Natural killer cell (primary cell): ENCODE results near the gene ACBD4. TPM values are rescaled to one million over a fixed set of nuclear protein-coding genes. Genes with fewer than 3 reads are reported as not detected.

Source experiments
- ATAC-seq, 3 donors: fragments of 150-1000 bp in 2 of 3; fragments of 200-7000 bp in 1 of 3; cut with Tn5 transposase; 1 replicate in 1 of 3; 2 replicates in 2 of 3; pipeline ENCODE4 v1.10.0; 2021; ENCODE audit warnings: mild to moderate bottlenecking in 2 of 3, moderate library complexity in 2 of 3
- DNase-seq, 2 donors: peaks; one replicate each; pipeline versions ENCODE4 v3.0.0 to v3.0.0-alpha.2; 2013 to 2021; ENCODE audit warnings: mixed read lengths in 1 of 2
- H3K27ac ChIP-seq: one replicate; pipeline ENCODE4 v1.5.1; 2013; ENCODE audit warnings: mild to moderate bottlenecking, low read length
- H3K27me3 ChIP-seq: one replicate; pipeline ENCODE4 v1.6.1; 2013; ENCODE audit warnings: low read length; ENCODE audit not compliant: control insufficient read depth, insufficient read depth
- H3K36me3 ChIP-seq: one replicate; pipeline ENCODE4 v1.6.1; 2013; ENCODE audit warnings: low read length; ENCODE audit not compliant: control insufficient read depth, insufficient read depth
- H3K4me1 ChIP-seq: one replicate; pipeline ENCODE4 v1.6.1; 2013; ENCODE audit warnings: low read length; ENCODE audit not compliant: control insufficient read depth, insufficient read depth
- H3K4me3 ChIP-seq: one replicate; pipeline ENCODE4 v1.5.1; 2013; ENCODE audit warnings: low read length
- H3K9me3 ChIP-seq: one replicate; pipeline ENCODE4 v1.6.1; 2013; ENCODE audit warnings: low read length; ENCODE audit not compliant: control insufficient read depth, insufficient read depth
- H3K27ac Mint-ChIP-seq, 2 donors: one replicate each; pipeline ENCODE4 v1.8.0; 2022; ENCODE audit warnings: mild to moderate bottlenecking in 2 of 2, mixed read lengths in 2 of 2, moderate library complexity in 1 of 2
- H3K27me3 Mint-ChIP-seq, 2 donors: one replicate each; pipeline ENCODE4 v1.8.0; 2022; ENCODE audit warnings: low read depth in 2 of 2, mixed read lengths in 2 of 2
- H3K36me3 Mint-ChIP-seq: one replicate; pipeline ENCODE4 v1.8.0; 2022; ENCODE audit warnings: mixed read lengths
- H3K4me1 Mint-ChIP-seq, 2 donors: one replicate each; pipeline ENCODE4 v1.8.0; 2022; ENCODE audit warnings: mixed read lengths in 2 of 2
- H3K4me3 Mint-ChIP-seq: one replicate; pipeline ENCODE4 v1.8.0; 2022; ENCODE audit warnings: mild to moderate bottlenecking, moderate library complexity, mixed read lengths
- H3K9me3 Mint-ChIP-seq, 2 donors: one replicate each; pipeline ENCODE4 v1.8.0; 2022; ENCODE audit warnings: mixed read lengths in 2 of 2
- CTCF ChIP-seq: fragments of 200-600 bp; IDR thresholded peaks from one replicate; pipeline ENCODE4 v1.8.0; 2022; ENCODE audit warnings: antibody characterized with exemption
- WGBS: methylation state at CpG from one replicate; pipeline ENCODE4 v1.1.7; 2013; ENCODE audit warnings: missing lambda C conversion rate; ENCODE audit not compliant: insufficient coverage; 5-methylcytosine and 5-hydroxymethylcytosine counted together
- intact Hi-C: fragments of 100-400 bp; cut with micrococcal nuclease; formaldehyde crosslinking; loops from one replicate; pipeline ENCODE4 v1.14.2; 2022
- total RNA-seq, 4 donors: library from RNA; stranded (reverse); fragments of 120-200 nt in 1 of 4; gene quantifications; one replicate each; pipeline versions ENCODE4 v1.2.3 to v1.2.4, GENCODE V29; 2013 to 2022

ACBD4 gene
- total RNA-seq, 3 donors from 2014 or later (not counting 1 experiment from before 2014, with no cell fraction given) = 12.0 to 15.9 (median 14.2) TPM

GRCh38 chr17:45128989-45129388 is 6.5 kb upstream of the ACBD4 start:
- Histone ChIP-seq H3K4me1 (peaks cover 20% of the 10 kb centered on the region), H3K4me3 (no peak overlapping the region), H3K36me3 (no peaks in the 10 kb centered on the region), H3K9me3 (no peaks in the 10 kb centered on the region), H3K27ac (no peak overlapping the region), H3K27me3 (no peaks in the 10 kb centered on the region)
- WGBS = 96% methylated on average over 2 of the region's 2 CpGs
- TF ChIP-seq CTCF = no peak
- H3K36me3 Mint-ChIP-seq = no peaks in the 10 kb centered on the region
- peaks cover 0 to 3% of the 10 kb centered on the region in 2 donors for H3K4me1 Mint-ChIP-seq
- H3K4me3 Mint-ChIP-seq = no peak overlapping the region
- no peaks in the 10 kb centered on the region for H3K9me3 Mint-ChIP-seq
- DNase-seq (no peak), ATAC-seq (no peak)
- peaks cover 0 to 3% of the 10 kb centered on the region in 2 donors for H3K27me3 Mint-ChIP-seq
- no peak overlapping the region for H3K27ac Mint-ChIP-seq
- intact Hi-C loops = no loop called here

- TF ChIP-seq CTCF = no peak
- H3K9me3 ChIP-seq = no peaks in the 10 kb centered on the region
- H3K36me3 ChIP-seq = no peaks in the 10 kb centered on the region
- Mint-ChIP-seq H3K4me1 (peaks cover 0 to 3% of the 10 kb centered on the region in 2 donors), H3K9me3 (no peaks in the 10 kb centered on the region), H3K27ac (no peak overlapping the region), H3K36me3 (no peaks in the 10 kb centered on the region), H3K27me3 (peaks cover 0 to 3% of the 10 kb centered on the region in 2 donors), H3K4me3 (no peak overlapping the region)
- no peak for DNase-seq
- H3K27ac ChIP-seq = no peak overlapping the region
- no peak for ATAC-seq
- H3K27me3 ChIP-seq = no peaks in the 10 kb centered on the region
- peaks cover 15% of the 10 kb centered on the region for H3K4me1 ChIP-seq
- H3K4me3 ChIP-seq = no peak overlapping the region
- intact Hi-C loops = no loop called here
- WGBS = 93% methylated on average over 9 of the region's 10 CpGs
Observed at GRCh38 chr17:45129426-45129939, 6.0 kb upstream of the ACBD4 start.

- no peak for ATAC-seq
- no peaks in the 10 kb centered on the region for H3K36me3 Mint-ChIP-seq
- no peak overlapping the region for H3K27ac Mint-ChIP-seq
- Histone ChIP-seq H3K36me3 (no peaks in the 10 kb centered on the region), H3K4me3 (no peak overlapping the region), H3K27me3 (no peaks in the 10 kb centered on the region), H3K27ac (no peak overlapping the region), H3K9me3 (no peaks in the 10 kb centered on the region), H3K4me1 (peaks cover 18% of the 10 kb centered on the region)
- no peaks in the 10 kb centered on the region for H3K9me3 Mint-ChIP-seq
- intact Hi-C loops = no loop called here
- 84% methylated on average over 13 of the region's 13 CpGs for WGBS
- peaks cover 0 to 3% of the 10 kb centered on the region in 2 donors for H3K27me3 Mint-ChIP-seq
- H3K4me3 Mint-ChIP-seq = peak overlapping the region; percentile 17
- no peak for TF ChIP-seq CTCF
- no peak for DNase-seq
- peaks cover 2 to 6% of the 10 kb centered on the region in 2 donors for H3K4me1 Mint-ChIP-seq
Observed at GRCh38 chr17:45129940-45130680, 5.4 kb upstream of the ACBD4 start.
